MM.1S (cell line): ENCODE results near the gene SCARF2.

Experiments used
- DNase-seq: peaks from one replicate; pipeline ENCODE4 v3.0.0-alpha.2; 2015
- H2AFZ ChIP-seq: fragments of 300-600 bp; sonication (generic); 2 replicates; pipeline ENCODE4 v1.6.0; 2016; ENCODE audit warnings: antibody characterized with exemption, low read length
- H3F3A ChIP-seq: fragments of 300-600 bp; sonication (generic); 2 replicates; pipeline ENCODE4 v1.6.1; 2016; ENCODE audit warnings: mild to moderate bottlenecking, antibody characterized with exemption, low read length, moderate library complexity, mixed read lengths; ENCODE audit not compliant: insufficient read depth
- H3K27ac ChIP-seq: fragments of 300-600 bp; sonication (generic); 2 replicates; pipeline ENCODE4 v1.5.1; 2016; ENCODE audit warnings: mild to moderate bottlenecking, low read length
- H3K27me3 ChIP-seq: fragments of 300-600 bp; sonication (generic); replicated peaks from 2 replicates; pipeline ENCODE4 v1.6.0; 2016; ENCODE audit warnings: low read length; ENCODE audit not compliant: insufficient read depth
- H3K36me3 ChIP-seq: fragments of 300-600 bp; sonication (generic); replicated peaks from 2 replicates; pipeline ENCODE4 v1.6.1; 2016; ENCODE audit warnings: mild to moderate bottlenecking, low read length, mixed read lengths; ENCODE audit not compliant: insufficient read depth
- H3K4me1 ChIP-seq: fragments of 300-600 bp; sonication (generic); 2 replicates; pipeline ENCODE4 v1.6.1; 2016; ENCODE audit warnings: low read length, mixed read lengths
- H3K4me2 ChIP-seq: fragments of 300-600 bp; sonication (generic); 2 replicates; pipeline ENCODE4 v1.6.0; 2016; ENCODE audit warnings: low read depth, low read length
- H3K4me3 ChIP-seq: fragments of 300-600 bp; sonication (generic); 2 replicates; pipeline ENCODE4 v1.5.1; 2016; ENCODE audit warnings: low read length, mixed read lengths
- H3K79me2 ChIP-seq: fragments of 300-600 bp; sonication (generic); 2 replicates; pipeline ENCODE4 v1.6.1; 2016; ENCODE audit warnings: mixed run types, low read length, mixed read lengths
- H3K9ac ChIP-seq: fragments of 300-600 bp; sonication (generic); 2 replicates; pipeline ENCODE4 v1.6.1; 2016; ENCODE audit warnings: low read length, mixed read lengths
- H3K9me2 ChIP-seq: fragments of 300-600 bp; sonication (generic); replicated peaks from 2 replicates; pipeline ENCODE4 v1.6.1; 2016; ENCODE audit warnings: mild to moderate bottlenecking, low read length, mixed read lengths; ENCODE audit not compliant: insufficient read depth
- H3K9me3 ChIP-seq: fragments of 300-600 bp; sonication (generic); replicated peaks from 2 replicates; pipeline ENCODE4 v1.6.1; 2016; ENCODE audit warnings: mild to moderate bottlenecking, low read length, mixed read lengths; ENCODE audit not compliant: insufficient read depth
- H4K20me1 ChIP-seq: fragments of 300-600 bp; sonication (generic); 2 replicates; pipeline ENCODE4 v1.6.1; 2016; ENCODE audit warnings: mild to moderate bottlenecking, low read length, moderate library complexity, mixed read lengths; ENCODE audit not compliant: insufficient read depth
- EZH2 ChIP-seq: fragments of 300-600 bp; sonication (generic); optimal IDR thresholded peaks from 2 replicates; pipeline ENCODE3; 2017; ENCODE audit warnings: low read depth, mild to moderate bottlenecking, antibody characterized with exemption, low read length, mixed read lengths
- EZH2phosphoT487 ChIP-seq: fragments of 300-600 bp; sonication (generic); IDR thresholded peaks from 2 replicates; pipeline ENCODE4 v1.6.1; 2018; ENCODE audit warnings: antibody characterized with exemption, low read length
- TF ChIP-seq, protein P1 (sequence below): fragments of 300-600 bp; sonication (generic); IDR thresholded peaks from 2 replicates; pipeline ENCODE4 v1.5.1; 2016; ENCODE audit warnings: antibody characterized with exemption, low read length, mixed read lengths

Gene SCARF2

DNA sequence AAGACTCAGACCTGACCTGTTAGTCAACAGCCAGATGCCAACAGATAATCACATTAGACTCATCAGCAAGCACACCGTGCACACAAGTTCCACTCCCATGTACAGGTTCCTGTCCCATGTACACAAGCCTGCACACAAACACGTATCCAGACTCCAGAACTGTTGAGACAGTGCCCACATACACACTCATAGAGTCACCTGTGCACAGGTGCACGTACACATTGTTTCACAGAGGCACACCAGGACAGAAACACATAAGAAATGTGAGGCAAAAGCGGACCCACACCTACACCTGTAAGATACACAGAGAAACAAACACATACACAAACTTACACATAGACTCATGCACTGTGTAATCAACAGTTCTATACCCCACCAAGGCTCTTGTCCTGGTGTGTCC is 46.4 kb downstream of the SCARF2 start:
- no peak for DNase-seq
- Histone ChIP-seq H2AFZ (no peak overlapping the region), H3K79me2 (peaks cover 4% of the 10 kb centered on the region; the same call in 1 of the 2 replicates), H3K4me3 (no peak overlapping the region), H3K36me3 (no peaks in the 10 kb centered on the region), H3K9me3 (no peaks in the 10 kb centered on the region), H3K9ac (no peak overlapping the region), H3K9me2 (no peaks in the 10 kb centered on the region), H3F3A (0 out of 2 replicates have a peak, but pooled peaks cover 3% of the 10 kb centered on the region), H4K20me1 (no peaks in the 10 kb centered on the region), H3K27ac (no peak overlapping the region), H3K27me3 (no peaks in the 10 kb centered on the region), H3K4me2 (no peak overlapping the region), H3K4me1 (peaks cover 10% of the 10 kb centered on the region)
- TF ChIP-seq EZH2, result no peak
- TF ChIP-seq, protein P1, sequence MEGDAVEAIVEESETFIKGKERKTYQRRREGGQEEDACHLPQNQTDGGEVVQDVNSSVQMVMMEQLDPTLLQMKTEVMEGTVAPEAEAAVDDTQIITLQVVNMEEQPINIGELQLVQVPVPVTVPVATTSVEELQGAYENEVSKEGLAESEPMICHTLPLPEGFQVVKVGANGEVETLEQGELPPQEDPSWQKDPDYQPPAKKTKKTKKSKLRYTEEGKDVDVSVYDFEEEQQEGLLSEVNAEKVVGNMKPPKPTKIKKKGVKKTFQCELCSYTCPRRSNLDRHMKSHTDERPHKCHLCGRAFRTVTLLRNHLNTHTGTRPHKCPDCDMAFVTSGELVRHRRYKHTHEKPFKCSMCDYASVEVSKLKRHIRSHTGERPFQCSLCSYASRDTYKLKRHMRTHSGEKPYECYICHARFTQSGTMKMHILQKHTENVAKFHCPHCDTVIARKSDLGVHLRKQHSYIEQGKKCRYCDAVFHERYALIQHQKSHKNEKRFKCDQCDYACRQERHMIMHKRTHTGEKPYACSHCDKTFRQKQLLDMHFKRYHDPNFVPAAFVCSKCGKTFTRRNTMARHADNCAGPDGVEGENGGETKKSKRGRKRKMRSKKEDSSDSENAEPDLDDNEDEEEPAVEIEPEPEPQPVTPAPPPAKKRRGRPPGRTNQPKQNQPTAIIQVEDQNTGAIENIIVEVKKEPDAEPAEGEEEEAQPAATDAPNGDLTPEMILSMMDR, result no peak
- TF ChIP-seq EZH2phosphoT487, result no peak

DNA sequence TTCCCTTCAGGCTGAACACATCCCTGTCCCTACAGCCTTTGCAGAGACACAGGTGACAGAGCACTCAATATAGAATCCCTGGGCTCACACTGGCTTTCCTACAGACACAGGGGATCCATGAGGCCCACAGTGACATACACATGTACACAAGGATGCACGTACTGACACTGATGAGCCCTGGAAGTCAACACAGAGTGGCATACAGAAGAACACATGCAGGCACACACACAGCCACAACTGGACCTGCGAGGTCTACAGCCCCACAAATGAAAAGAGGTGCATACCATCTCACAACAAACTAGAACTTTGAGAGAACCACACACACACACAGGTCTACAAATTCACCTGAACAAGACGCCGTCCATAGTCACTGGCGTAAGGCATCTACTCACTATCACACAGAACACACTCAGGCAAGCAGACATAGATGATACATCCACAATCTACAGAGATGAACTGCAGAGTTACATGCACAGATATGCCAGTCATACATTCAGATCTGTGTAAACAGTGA is 47.2 kb downstream of the SCARF2 start:
- Histone ChIP-seq H3K9me2 (no peaks in the 10 kb centered on the region), H3K36me3 (no peaks in the 10 kb centered on the region), H2AFZ (no peak overlapping the region), H3K9me3 (no peaks in the 10 kb centered on the region), H3K27me3 (no peaks in the 10 kb centered on the region), H3K4me3 (no peak overlapping the region), H3K9ac (no peak overlapping the region), H3K4me2 (no peak overlapping the region), H4K20me1 (no peaks in the 10 kb centered on the region), H3K4me1 (peaks cover 10% of the 10 kb centered on the region), H3F3A (0 out of 2 replicates have a peak, but pooled peaks cover 3% of the 10 kb centered on the region), H3K27ac (no peak overlapping the region), H3K79me2 (peaks cover 4% of the 10 kb centered on the region; the same call in 1 of the 2 replicates)
- DNase-seq, result no peak
- TF ChIP-seq EZH2phosphoT487 (no peak), EZH2 (no peak)
- TF ChIP-seq, protein P1, result no peak

DNA sequence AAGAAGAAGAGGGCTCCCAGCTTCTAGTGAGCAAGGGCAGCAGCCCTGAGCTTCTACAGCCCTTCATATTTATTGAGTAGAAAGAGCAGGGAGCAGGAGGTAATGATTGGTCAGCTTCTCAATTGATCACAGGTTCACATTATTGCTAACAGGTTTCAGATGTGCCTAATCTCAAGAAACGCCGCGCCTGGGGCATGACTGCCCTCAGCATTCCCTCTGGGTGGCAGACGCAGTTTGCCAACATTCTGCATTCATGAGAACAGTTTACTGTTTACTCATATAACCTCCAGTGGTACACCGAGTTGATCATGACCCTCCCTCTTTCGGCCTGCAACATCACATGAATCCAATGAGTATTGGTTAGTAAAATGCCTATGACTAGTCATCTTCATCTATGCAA is 48.3 kb downstream of the SCARF2 start:
- no peaks in the 10 kb centered on the region for H3K9me3 ChIP-seq
- H3K9ac ChIP-seq, result no peak overlapping the region
- H3K4me2 ChIP-seq, result no peak overlapping the region
- H3K27ac ChIP-seq, result no peak overlapping the region
- no peak overlapping the region for H3K4me3 ChIP-seq
- no peaks in the 10 kb centered on the region for H3K79me2 ChIP-seq
- H3K9me2 ChIP-seq, result no peaks in the 10 kb centered on the region
- TF ChIP-seq EZH2 (no peak), EZH2phosphoT487 (no peak)
- TF ChIP-seq, protein P1, result no peak
- 0 out of 2 replicates have a peak, but pooled peaks cover 3% of the 10 kb centered on the region for H3F3A ChIP-seq
- DNase-seq, result no peak
- H3K27me3 ChIP-seq, result no peaks in the 10 kb centered on the region
- peaks cover 10% of the 10 kb centered on the region for H3K4me1 ChIP-seq
- H4K20me1 ChIP-seq, result no peaks in the 10 kb centered on the region
- H3K36me3 ChIP-seq, result no peaks in the 10 kb centered on the region
- no peak overlapping the region for H2AFZ ChIP-seq
